Activated CD8-positive, alpha-beta memory T cell treated with anti-CD3 and anti-CD28 coated beads for 4 hours (primary cell): ENCODE measurements around the gene MET.
"Not testable (repeated sequence)": the region's sequence is repeated elsewhere in the genome, so short reads cannot be mapped to it uniquely, and the experiment has no call there.

ENCODE experiments used
- DNase-seq, 2 donors: peaks; one replicate each; pipeline ENCODE4 v3.0.0-alpha.2; 2020; ENCODE audit warnings: low read depth in 2 of 2

Gene MET

GRCh38 chr7:116752305-116753074 is 80.5 kb downstream of the MET start:
- no peak for DNase-seq

GRCh38 chr7:116753130-116753529 is 81.1 kb downstream of the MET start:
- DNase-seq = no peak

- DNase-seq = no peak
Measured at GRCh38 chr7:116754186-116754585, 82.2 kb downstream of the MET start.

- no peak for DNase-seq
Measured at GRCh38 chr7:116757283-116757682, 85.3 kb downstream of the MET start.

GRCh38 chr7:116759642-116760041 is 87.6 kb downstream of the MET start:
- not testable (repeated sequence) for DNase-seq

GRCh38 chr7:116762971-116763370 is 91.0 kb downstream of the MET start:
- DNase-seq = no peak

GRCh38 chr7:116763647-116764046 is 91.7 kb downstream of the MET start:
- no peak for DNase-seq

- DNase-seq = no peak
Measured at GRCh38 chr7:116766881-116767280, 94.9 kb downstream of the MET start.

GRCh38 chr7:116769546-116769945 is 97.5 kb downstream of the MET start:
- DNase-seq = no peak

- DNase-seq = no peak
Measured at GRCh38 chr7:116770941-116771340, 98.9 kb downstream of the MET start.

- DNase-seq = no peak
Measured at GRCh38 chr7:116771640-116772039, 99.6 kb downstream of the MET start.

- DNase-seq = no peak
Measured at GRCh38 chr7:116772423-116772863, 100.4 kb downstream of the MET start.

- DNase-seq = no peak
Measured at GRCh38 chr7:116772926-116773749, 101.1 kb downstream of the MET start.

- no peak for DNase-seq
Measured at GRCh38 chr7:116776046-116776445, 104.0 kb downstream of the MET start.

GRCh38 chr7:116776610-116777289 is 104.8 kb downstream of the MET start:
- no peak for DNase-seq

- no peak for DNase-seq
Measured at GRCh38 chr7:116777651-116778281, 105.8 kb downstream of the MET start.

GRCh38 chr7:116779216-116779615 is 107.2 kb downstream of the MET start:
- no peak for DNase-seq

GRCh38 chr7:116779931-116780330 is 107.9 kb downstream of the MET start:
- no peak for DNase-seq

GRCh38 chr7:116780521-116780920 is 108.5 kb downstream of the MET start:
- DNase-seq = no peak

- DNase-seq = no peak
Measured at GRCh38 chr7:116780966-116781365, 109.0 kb downstream of the MET start.

GRCh38 chr7:116781584-116781983 is 109.6 kb downstream of the MET start:
- no peak for DNase-seq

- DNase-seq = no peak
Measured at GRCh38 chr7:116782177-116782711, 110.2 kb downstream of the MET start.
